ENCODE measurements around the gene TSPAN16.
"Not testable (repeated sequence)": the region's sequence is repeated elsewhere in the genome, so short reads cannot be mapped to it uniquely, and the experiment has no call there.

Gene TSPAN16

DNA sequence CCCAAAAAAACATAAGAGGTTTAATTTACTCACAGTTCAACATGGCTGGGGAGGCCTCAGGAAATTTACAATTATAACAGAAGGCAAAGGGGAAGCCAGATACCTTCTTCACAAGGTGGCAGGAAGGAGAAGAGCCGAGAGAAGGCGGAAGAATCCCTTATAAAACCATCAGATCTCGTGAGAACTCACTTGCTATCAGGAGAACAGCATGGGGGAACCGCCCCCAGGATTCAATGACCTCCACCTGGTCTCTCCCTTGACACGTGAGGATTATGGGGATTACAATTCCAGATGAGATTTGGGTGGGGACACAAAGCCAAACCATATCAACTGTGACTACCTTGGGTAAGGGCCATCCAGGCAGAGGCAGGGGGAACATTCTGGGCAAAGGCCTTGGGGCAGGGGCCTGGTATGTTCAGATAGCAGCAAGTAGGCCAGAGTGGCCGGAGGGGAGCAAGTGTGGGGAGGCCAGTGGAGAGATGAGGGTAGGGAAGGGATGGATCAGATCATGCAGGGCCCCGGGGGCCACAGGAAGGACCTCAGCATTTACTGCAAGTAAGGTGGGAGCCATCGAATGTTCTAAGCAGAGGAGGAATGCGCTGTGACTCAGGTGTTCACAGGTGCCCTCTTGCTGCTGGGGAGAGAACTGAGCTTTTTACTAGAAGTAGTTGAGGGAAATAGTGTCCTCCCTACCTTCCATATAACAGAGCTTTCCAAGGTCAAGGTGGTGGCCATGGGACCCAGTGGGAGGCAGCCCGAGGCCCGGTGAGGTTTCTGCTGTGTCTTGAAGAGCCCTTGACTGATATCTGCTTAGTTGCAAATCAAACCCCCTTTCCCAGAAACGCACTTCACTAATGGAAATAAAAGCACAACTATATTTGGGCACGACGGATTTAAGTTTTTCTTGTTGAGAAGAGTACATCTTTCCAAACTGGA, 25.5 kb downstream of the TSPAN16 start:
- no peak for DNase-seq

DNA sequence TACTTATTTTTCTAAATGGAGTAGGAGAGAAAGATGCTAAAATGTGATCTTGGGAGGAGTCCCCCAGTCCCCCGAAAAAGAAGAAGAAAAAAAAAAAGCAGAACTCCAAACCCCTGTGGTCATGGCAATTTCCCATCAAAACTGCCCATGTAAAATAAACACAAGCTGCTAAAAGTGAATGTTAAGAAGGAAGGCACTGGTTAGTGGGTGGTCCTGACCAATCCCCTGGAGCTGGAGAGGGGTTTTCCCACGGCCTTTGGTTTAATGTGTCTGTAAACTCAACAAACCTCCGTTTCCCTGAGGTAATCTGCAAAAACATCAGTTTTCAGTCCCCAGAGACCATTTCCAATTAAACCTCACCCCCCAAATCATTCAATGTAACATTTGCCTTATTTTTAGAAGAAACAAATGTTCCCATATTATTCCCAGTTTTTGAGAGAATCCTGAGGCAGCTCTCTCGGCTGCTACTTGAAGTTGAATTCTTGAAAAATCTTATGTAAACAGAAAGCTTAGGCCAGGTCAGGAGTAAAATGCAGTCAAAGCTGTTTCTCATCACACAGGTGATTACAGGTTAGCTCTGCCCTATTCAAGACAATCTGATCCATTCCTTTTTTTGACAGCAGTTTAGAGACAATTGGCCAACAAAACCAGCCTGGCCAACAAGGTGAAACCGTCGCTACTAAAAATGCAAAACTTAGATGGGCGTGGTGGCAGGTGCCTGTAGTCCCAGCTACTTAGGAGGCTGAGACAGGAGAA, 26.5 kb downstream of the TSPAN16 start:
- no peak for DNase-seq

DNA sequence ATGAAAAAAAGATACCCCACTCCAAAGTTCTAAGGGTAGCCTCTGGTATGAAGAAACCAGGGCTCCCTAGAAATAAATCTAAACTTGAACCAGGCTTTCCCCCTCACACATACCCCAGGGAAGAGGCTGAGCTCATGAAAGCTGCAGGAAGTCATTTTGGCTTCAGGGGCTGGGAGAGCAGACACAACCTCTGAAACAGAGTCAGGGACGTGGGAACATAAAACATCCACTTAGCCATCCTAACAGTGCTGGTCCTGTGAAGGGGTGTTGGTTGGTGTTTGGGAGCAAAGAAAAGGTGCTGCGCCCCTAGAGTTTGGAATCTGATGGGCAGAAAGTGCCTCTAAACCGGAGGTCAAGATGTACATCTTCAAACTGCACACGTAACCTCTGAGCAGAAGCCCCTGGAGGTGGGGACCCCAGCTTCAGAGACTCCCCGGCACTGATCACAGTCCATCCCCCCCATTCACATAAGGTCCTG, 27.7 kb downstream of the TSPAN16 start:
- no peak for DNase-seq

DNA sequence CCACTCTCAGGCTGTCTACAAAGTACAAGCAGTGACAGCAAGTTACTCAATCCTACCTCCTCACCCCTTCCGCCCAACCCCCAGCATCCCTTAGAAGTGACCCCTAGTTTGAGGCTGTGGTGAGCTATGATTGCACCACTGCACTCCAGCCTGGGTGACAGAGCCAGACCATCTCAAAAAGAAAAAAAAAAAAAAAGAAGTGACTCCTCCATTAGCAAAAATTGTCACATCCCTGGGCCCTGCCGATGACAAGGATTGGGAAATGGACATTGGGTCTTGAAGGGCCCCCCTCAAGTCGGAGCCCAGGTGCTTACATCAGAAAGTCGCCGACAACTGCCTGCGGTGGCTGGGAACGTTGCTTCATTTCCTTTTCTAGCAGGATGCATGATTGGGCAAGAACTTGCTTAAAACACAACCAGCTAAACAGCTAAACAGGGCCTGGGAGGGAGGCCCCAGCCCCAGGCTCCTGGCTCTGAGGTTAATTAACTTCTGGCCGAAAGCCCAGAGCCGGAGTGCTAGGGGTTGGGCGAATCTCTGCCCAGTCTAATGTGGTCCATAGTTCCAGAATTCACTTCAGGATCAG, 28.2 kb downstream of the TSPAN16 start:
- peak; percentile 5 for DNase-seq

DNA sequence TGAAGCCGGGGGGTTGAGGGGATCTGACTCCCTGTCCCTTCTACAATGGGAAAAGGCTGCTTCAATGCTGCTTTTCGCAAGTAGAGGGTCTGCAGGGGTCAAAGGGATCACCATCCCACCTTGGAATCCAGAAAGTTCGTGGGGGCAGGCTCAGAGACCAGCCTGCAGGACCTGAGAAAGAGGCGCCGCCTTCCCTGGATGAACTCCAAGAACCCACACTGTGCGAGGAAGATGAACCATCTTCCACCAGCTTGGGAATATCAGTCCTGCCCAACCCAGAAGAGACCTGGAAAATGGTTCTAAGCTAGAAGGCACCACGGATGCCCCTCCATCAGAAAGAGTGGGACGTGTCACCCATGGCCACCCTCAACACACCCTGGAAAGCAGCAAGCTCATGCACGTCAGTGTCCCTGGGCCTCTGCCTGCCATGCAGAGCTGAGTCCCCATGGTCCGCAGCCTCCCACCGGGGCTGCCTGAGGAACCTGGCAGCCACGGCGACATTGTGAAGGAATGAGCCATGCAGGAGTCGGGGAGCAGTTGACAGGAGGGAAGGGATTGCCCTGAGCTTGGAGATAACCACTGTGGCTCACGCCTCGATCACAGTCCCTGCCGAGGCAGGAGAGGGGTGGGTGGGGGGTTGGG, 28.9 kb downstream of the TSPAN16 start:
- no peak for DNase-seq

DNA sequence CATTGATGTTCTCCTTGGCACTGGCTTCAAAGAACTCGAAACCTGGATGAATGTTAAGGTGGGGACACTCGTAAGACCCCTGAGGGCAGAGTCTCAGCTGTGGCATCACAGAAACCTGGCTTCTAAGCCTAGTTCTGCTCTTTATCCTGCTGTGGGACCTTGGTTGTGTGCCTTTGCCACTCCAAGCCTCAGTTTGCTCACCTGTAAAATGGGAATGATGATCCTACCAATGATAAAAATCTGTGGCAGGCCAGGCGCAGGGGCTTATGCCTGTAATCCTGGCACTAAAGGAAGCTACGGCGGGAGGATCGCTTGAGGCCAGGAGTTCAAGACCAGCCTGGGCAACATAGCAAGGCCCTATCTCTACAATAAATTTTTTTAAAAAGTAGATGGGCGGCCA, 29.6 kb downstream of the TSPAN16 start:
- DNase-seq: no peak

DNA sequence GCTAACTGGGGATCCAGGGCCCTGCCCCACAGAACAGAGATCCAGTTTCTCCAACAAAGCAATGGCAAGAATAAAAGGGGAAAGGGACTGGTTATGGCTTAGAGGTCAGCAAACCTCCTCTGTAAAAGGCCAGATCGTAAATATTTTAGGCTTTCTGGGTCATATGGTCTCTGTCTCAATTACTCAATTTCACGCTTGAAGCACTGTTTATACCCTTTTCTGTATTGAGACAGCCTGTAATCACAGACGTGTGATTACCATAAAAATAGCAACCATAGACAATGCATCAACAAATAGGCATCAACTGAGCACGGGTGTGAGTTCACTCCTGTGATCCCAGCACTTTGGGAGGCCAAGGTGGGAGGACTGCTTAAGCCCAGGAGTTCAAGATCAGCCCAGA, 34.2 kb downstream of the TSPAN16 start:
- DNase-seq: no peak

DNA sequence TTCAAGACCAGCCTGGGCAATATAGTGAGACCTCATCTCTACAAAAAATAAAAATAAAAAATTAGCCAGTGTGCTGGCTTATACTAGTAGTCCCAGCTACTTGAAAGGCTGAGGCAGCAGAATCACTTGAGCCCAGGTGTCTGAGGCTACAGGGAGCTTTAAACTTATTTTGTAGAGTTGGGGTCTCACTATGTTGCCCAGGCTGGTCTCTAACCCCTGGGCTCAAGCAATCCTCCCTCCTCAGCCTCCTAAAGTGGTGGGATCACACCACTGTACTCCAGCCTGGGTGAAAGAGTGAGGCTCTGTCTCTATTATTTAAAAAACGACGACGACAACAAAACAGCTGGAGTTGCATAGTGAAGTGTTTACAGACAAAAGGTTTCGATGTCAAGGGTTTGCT, 35.5 kb downstream of the TSPAN16 start:
- DNase-seq: no peak

DNA sequence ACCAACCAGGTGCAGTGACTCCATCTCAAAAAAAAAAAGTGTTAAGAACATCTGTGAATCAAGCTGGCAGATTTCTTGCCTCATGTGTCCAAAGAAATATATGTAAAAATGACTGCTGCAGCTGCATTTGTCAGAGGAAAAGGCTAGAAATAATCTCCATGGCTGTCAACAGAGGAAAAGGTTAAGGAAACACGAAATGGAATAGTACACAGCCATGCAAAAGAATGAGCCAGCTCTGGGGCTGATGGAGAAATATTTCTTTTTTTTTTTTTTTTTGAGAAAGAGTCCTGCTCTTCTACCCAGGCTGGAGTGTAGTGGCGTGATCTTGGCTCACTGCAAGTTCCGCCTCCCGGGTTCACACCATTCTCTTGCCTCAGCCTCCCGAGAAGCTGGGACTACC, 36.9 kb downstream of the TSPAN16 start:
- no peak for DNase-seq

DNA sequence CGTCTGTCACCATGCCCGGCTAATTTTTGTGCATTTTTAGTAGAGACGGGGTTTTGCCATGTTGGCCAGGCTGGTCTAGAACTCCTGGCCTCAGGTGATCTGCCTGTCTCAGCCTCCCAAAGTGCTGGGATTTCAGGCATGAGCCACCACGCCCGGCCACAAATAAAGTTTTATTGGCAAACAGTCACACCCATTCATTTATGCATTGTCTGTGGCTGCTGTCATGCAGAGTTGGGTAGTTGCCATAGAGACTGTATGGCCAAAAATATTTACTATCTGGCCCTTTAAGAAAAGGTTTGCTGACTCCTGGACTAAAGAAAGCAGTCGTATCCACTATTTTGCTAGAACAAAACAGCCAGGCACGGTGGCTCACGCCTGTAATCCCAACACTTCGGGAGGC, 37.9 kb downstream of the TSPAN16 start:
- DNase-seq: not testable (repeated sequence)

DNA sequence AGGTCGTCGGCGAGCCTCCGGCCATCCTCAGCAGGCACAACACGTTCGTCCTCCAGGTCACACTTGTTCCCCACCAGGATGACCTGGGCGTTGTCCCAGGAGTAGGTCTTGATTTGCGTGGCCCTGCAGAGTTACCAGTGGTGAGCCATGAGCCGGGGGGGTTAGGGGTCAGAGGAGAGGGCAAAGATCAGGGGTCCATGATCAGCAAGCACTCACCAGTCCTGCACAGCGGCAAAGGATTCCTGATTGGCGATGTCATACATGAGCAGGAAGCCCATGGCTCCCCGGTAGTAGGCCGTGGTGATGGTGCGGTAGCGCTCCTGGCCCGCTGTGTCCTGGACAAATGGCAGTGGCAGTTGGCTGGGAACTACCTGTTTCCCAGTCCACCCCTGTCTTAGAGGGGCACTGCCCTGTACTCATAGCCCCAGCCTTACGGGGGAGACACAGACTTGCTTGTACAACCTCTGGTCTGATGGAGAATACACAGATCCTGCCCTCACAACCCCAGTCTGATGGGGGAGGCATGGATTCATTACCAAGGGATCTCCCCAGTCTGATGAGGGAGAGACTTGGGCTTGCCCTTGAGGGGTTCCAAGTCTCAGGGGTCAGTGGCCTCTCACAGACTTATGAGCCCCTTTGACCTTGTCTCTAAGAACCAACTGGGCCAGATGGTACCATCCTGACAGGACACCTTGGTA, 39.6 kb downstream of the TSPAN16 start:
- DNase-seq: no peak

DNA sequence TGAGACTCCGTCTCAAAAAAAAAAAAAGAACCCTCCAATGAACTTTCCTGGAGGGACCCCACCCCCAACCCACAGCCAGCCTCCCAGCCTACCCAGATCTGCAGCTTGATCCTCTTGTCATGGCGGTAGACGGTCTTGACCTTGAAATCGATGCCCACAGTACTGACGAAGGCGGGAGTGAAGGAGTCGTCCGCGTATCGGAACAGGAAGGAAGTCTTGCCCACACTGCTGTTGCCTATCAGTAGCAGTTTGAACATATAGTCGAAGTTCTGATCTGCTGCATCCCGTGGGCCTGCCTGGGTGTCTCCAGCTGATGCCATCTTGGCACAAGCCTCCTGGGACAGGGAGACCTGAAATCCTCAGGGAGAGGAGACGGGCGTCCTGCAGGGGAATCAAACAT, 41.1 kb downstream of the TSPAN16 start:
- DNase-seq: no peak

DNA sequence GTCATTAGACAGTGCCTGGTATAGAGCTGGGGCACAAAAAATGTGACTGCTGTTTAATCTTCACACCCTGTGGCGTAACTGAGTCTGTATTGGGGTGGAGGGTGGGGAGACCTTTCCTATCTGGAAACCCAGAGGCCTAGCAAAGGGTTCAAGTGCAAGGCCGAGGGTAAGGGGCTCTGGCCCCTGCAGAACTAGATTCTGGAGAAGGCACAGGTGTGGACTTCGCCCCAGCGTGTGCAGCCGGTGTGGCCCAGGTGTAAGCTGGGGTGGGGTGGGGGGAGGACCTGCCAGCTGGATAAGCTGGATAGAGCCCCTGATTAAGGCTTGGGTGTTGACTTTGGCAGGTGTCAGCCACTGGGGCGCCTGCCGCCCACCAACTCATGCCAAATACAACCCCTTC, 42.2 kb downstream of the TSPAN16 start:
- no peak for DNase-seq

DNA sequence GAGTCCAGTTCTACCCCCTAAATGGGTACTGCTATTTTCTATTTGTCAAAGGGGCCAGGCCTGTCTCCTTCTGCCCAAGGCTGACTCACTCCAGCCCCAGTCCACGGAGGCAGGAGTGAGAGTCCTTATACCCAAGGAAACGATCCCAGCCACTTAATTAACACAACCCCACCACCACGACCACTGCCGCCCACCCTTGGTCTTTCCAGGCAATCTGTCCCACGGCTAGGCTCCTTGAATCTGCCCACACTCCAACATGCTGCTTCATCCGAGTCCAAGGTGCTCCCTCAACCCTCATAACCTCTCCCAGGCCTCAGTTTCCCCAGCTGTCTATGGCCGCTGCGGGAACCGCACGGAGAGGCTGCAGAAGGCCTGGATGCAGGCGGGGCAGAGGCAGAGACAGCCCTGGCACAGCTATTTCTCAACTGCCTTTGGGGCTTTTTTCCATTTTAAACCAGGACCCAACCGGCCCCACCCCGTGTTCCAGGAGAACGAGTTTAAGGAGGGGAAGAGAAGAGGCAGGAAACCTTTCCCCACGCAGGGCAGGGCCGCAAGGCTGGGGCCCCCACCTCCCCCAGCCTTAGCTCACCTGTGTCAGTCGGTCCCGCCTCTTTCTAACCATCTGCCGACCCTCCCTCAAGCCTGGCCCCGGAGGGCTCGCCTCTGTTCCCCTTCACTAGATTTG, 42.8 kb downstream of the TSPAN16 start:
- no peak for DNase-seq

DNA sequence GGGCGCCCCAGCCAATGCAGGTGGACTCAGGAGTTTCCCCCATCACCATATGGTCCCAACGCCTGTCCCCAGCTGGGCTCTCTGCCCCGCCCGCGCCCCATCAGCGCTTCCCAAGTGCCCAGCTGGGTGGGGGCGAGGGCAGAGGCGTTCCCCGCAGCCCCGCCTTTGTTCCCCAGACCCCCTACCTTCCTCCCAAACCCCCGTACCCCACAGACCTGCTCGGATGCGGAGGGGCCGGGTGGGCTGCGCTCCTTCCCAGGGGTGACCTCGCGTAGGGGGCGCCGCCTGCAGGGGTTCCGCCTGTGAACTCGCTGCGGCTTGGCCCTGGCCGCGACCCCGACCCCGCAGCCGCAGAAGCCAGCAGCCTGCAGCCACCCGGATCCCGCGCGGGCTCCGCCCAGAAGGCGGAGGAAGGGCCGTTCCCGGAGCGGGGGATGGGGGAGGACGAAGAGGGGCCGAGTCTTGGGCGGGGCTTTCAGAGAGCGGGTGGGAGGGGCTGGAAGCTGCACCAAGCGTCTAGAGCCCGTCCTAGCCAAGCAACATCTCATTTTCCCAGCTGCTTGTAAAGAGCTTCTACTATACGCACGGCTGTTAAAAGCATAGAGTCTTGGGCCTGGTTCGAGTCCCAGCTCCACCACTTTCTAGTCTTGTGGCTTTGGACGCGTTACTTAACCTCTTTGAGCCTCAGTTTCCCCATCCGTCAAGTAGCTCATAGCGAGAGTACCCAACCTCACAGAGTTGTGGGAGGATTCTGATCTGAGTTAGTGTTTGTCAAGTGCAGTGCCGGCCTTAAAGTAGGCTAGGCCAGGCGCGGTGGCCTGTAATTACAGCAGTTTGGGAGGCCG, 43.5 kb downstream of the TSPAN16 start, which contains the start of gene RAB3D:
Gene RAB3D (minus strand): TSS at position 404 of the 845 bp plus-strand sequence. CDS start 2,258 bp downstream, outside the sequence.
- DNase-seq: peak; percentile 57

DNA sequence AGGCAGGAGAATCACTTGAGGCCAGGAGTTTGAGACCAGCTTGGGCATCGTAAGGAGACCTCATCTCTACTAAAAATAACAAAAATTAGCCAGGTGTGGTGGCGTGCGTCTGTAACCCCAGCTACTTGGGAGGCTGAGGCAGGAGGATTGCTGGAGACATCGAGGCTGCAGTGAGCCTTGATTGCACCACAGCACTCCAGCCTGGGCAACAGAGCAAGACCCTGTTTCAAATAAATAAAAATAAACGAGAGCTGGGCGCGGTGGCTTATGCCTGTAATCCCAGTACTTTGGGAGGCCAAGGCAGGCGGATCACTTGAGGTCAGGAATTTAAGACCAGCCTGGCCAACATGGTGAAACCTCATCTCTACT, 44.1 kb downstream of the TSPAN16 start:
- DNase-seq: not testable (repeated sequence)

DNA sequence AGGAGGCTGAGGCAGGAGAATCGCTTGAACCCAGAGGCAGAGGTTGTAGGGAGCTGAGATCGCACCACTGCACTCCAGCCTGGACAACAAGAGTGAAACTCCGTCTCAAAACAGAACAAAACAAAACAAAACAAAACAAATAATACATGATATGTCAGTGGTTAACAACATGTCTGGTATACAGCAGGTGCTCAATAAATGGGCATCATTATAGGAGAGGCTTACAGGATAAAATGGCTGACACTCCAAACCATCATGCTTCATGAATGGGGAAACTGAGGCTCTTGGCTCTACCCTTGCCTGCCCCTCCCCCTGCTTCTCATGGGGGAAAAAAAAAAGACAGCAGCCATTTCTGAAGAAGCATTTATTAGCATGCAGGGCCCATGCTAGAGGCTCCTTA, 46.5 kb downstream of the TSPAN16 start:
- DNase-seq: no peak

DNA sequence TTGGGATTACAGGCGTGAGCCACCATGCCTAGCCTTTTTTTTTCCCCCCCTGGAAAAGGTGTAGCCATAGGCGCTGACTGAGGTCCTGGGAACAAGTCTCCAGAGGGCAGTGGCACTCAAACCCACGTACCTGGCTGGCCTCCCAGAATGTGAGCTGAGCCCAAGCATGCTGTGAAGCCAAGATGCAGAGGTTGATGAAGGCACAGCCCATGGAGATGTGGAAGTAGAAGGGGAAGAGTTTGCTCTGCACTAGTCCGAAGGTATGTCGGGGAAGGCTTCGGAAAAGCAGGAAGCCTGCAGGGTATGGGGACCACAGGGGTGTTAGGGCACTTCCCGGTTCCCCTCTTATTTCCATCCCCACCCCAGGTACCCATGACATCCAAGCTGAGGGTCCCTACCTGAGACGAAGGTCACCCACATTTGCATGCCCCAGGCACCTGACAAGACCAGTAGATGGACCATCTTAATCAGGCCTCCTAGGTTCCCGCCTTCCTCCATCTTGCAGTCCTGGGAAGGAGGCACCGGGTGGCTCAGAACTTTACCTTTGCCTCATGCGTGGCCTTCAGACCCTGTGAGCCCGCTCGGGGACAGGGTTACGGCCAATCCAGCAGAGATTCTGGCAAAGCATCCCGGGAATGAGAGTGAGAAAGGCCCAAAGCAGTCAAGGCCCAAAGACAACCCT, 49.3 kb downstream of the TSPAN16 start:
- DNase-seq: peak; percentile 1

DNA sequence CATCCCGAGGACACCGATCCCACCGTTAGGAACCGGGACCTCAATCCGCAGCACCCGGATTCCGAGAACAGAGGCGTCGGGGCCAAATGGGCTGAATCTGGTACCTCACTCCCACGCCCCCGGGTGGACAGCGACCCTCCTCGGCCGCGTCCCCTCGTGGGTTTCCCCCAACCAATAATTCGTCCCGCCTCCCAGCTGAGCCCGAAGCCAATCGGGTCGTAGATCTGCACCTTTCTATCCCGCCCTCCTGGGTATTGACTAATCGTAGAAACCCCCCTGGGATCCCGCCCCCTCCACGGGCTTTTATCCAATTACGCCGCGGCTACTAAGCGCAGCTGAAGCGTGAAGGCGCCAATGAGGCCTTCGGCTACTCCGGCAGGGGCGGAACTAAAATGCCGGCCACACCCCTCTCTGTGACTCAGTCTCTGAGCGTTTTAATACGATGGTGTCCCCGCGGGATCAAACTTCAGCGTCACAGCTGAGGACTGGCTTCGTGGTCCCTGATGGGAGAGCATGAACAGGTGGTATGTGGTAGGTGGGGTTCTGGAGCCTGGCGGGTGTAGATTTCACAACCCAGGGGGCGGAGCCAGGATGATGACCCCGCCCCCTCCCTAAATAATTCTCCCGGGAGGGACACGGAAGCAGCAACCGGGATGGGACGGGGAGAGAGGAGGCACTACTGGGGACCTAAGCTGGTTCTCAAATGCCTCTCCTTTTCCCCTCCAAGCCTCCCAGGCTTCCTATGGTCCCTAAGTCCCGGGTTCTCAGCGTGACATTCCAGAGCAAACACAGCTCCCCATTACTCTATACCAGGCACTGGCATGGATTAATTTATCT, 50.4 kb downstream of the TSPAN16 start, which contains the start of the genes CCDC159 and TMEM205:
Gene CCDC159 (plus strand): TSS at position 416 of the 837 bp plus-strand sequence. CDS start 88 bp downstream, at position 504.
Gene TMEM205 (minus strand): TSS at position 165 of the 837 bp plus-strand sequence. CDS start 649 bp downstream, outside the sequence.
- DNase-seq: peak; percentile 97

Measured in SHP77 treated with DMSO at 0.1 percent for 48 hours (cell line).